Measurements from ENCODE around the gene ERRFI1.

ERRFI1 gene

DNA sequence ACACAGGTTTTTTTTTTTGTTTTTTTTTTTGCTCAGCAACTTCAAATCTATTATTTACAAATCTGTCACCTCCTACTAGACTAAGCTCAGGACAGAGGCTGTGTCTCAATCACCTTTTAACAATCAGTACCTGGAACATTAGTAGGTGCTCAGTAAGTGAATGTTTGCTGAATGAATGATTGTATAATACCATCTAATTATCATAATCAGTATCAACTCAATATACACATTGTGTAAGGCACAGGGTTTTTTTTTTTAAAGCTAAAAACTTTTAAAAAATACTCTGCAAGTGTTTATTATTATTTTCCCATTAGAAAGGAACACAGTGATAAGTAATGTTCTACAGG lies 9.2 kb downstream of the ERRFI1 start:
- TF ChIP-seq, protein P1, sequence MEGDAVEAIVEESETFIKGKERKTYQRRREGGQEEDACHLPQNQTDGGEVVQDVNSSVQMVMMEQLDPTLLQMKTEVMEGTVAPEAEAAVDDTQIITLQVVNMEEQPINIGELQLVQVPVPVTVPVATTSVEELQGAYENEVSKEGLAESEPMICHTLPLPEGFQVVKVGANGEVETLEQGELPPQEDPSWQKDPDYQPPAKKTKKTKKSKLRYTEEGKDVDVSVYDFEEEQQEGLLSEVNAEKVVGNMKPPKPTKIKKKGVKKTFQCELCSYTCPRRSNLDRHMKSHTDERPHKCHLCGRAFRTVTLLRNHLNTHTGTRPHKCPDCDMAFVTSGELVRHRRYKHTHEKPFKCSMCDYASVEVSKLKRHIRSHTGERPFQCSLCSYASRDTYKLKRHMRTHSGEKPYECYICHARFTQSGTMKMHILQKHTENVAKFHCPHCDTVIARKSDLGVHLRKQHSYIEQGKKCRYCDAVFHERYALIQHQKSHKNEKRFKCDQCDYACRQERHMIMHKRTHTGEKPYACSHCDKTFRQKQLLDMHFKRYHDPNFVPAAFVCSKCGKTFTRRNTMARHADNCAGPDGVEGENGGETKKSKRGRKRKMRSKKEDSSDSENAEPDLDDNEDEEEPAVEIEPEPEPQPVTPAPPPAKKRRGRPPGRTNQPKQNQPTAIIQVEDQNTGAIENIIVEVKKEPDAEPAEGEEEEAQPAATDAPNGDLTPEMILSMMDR (IDR thresholded peaks at IDR 0.05; ENCODE audit: low read depth, low read length): no peak
- DNase-seq (ENCODE audit: extremely low read depth, low read depth): no peak

DNA sequence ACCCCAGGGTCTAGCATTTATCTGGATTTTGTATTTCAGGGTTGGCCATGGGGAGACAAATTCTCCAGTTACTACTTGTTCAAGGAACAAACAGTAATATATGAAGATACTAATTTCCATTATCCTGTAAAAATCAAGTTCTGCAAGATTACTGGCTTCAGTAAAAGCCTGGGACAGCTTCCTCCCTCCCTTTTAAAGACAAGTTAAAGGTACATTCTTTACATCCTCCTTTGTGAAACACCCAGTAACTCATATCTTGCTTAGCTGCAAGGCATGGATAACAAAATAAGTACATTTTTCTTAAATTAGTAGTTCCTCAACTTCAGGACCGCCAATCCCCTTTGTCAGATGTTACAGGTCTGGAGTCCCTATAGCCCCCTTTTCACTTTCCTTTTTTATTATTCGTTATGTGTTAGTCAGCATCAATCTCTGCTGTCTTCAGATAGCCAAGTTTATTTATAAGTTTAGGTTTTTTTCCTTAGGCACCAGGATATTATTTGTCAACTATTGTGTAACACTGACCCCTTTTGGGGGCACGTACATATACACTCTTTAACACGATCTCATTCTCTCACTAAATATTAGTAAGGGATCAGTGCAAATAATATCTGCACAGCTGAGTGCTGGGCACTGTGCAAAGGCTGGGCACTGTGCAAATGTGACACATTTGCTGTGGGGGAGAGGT lies 9.8 kb downstream of the ERRFI1 start:
- TF ChIP-seq, protein P1 (IDR thresholded peaks at IDR 0.05; ENCODE audit: low read depth, low read length): no peak
- DNase-seq (ENCODE audit: extremely low read depth, low read depth): no peak

DNA sequence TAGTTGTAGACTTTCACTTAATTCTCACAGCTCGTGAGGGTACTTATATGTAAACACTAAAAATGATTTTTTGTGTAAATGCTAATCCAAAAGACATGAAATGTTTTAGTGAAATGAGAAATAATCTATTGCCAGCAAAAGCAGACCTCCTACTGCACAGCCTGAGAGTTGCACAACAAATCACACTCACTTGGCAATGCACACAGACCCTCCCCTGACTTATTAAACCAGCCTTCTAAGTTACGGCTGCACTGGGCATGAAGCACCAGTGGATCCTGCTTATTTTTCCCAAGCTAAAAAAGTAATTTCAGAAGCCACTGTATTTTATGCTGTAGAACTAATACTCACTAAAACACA lies 10.3 kb downstream of the ERRFI1 start:
- DNase-seq (ENCODE audit: extremely low read depth, low read depth): no peak
- TF ChIP-seq, protein P1 (IDR thresholded peaks at IDR 0.05; ENCODE audit: low read depth, low read length): no peak

DNA sequence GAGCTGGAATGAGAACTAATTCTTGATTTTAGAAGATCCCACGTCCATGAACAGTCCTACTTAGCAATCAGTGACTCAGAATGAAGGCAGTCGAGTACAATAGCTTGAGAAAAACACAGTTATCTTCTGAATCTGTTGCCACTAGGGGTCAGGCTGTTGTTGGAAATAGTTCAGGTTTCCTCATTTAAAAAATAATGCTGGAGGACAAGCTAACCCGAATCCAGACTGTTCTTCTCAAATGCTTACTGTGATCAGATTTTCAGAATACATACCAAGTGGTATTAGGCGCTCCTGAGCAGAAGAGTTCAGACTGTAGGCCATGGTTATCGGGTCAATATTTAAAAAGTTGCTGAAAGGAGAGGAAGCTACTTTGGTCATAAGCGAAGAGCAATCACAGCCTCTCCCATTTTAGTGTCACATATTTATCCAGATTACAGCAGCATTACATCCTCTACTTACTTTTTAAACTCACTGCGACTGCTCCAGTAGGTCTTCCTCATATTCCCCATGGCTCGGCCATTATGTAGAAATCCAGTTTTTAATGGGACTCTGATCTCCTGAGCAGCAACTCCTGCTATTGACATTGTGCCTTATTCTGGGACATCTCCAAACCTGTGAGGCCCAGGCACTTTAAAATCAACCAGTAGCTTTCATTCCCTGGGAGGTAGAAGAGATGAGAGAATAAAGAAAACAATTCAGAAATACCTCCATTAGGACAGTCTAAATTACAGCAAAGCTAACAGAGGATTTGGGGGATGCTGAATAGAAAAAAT lies 10.9 kb downstream of the ERRFI1 start:
- DNase-seq (ENCODE audit: extremely low read depth, low read depth): peak; percentile 73
- TF ChIP-seq, protein P1 (IDR thresholded peaks at IDR 0.05; ENCODE audit: low read depth, low read length): peak; percentile 61

DNA sequence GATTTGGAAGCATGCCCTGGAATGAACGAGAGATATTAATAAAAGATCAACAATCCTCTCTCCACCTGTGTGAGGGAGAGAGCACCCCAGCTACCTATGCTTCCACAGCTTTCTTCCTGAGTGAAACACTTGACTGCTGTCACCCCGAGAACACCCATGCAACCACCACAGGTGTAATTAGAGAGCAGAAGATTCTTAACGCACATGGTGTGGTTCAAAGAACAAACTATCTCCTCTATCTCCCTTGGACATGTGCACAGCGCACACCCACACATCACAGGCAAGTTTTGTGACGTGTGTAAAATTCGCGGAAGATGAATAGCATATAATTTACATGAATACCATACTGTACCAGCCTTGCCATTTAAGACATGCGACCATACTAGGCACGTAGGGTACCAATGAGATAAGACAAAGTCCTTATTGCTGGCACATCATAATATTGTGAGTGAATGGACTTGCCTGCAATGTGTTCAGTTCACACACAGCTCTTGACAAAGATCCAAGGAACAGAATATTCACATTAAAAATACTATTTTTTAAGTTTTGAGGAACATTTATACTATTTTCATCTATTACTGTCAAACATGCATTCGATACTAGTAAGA lies 11.6 kb downstream of the ERRFI1 start:
- no peak for DNase-seq (ENCODE audit: extremely low read depth, low read depth)
- TF ChIP-seq, protein P1 (IDR thresholded peaks at IDR 0.05; ENCODE audit: low read depth, low read length): no peak

DNA sequence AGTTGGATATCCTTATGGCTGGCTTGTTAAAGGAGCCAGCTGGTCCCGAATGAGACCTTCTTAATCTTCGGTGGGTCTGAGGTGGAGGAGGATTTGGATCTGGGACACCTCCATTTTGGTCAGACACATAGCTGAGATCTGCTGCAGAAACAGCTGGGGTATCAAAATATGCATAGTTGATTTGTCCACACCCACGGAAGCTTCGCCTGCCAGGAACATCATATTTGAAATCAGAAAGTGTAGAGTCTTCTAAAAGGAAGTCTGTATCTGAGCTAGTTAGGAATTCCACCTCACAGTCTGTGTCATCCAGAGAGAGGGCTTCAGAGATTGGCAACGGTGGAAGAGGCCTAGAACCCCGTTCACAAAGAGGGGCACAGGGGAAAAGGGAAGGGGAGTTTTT lies 12.3 kb downstream of the ERRFI1 start:
- DNase-seq (ENCODE audit: extremely low read depth, low read depth): no peak
- TF ChIP-seq, protein P1 (IDR thresholded peaks at IDR 0.05; ENCODE audit: low read depth, low read length): no peak

DNA sequence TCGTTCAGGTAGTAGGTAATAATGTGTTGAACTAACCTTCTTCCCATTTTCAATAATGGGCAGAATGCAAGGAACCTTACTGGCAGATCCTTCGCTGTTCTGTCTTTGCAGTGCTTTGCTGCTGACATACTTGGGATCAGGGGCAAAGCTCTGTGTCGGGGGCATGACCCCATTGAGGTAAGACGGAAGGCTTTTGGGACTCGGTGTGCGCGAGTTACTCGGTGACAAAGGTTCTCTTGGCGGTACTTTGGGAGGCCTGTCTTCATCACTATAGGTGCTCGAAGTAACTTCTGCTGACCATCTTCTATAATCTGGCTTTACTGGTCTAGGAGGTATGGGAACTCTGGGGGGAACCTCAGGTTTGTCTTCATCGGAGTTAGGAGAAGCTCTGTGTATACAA lies 12.7 kb downstream of the ERRFI1 start:
- DNase-seq (ENCODE audit: extremely low read depth, low read depth): no peak
- TF ChIP-seq, protein P1 (IDR thresholded peaks at IDR 0.05; ENCODE audit: low read depth, low read length): no peak

All from AG09319 (cell line).